ENCODE data around the gene KRTAP12-3.
"Not testable (repeated sequence)": the region's sequence is repeated elsewhere in the genome, so short reads cannot be mapped to it uniquely, and the experiment has no call there.

The KRTAP12-3 gene

DNA sequence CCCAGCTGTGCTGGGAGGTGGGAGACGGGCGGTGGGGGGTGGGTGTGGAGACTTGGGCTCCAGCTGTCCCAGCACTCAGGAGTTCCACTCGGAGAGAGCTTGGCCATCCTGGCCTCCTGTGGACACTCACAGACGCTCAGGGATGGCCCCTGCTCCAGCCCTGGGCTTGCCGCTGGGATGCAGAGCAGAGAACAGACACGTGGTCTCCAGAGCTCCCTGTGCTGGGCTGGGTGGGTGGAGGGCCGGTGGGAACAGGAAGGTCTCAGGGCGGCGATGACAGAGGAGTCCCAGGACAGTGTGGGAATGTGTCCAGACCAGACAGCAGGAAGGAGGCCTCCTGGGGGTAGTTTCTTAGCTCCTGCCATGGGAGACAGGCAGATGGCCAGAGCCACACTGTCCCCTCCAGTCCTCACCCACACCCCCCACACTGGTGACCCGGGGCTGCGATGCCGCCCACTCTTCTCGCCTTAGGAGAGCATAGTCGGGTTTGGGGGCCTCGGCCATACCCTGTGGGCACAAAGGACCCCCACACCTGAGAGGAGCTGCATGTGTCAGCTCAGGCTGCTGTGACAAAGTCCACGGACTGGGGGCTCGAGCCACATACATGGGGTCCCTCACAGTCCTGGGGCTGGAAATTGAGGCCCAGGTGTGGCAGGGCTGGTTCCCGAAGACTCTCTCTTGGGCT is 28.9 kb upstream of the KRTAP12-3 start:
- FAIRE-seq (no peak), DNase-seq (ENCODE audit: insufficient read length, low spot score) (no peak)
- TF ChIP-seq, protein P1, sequence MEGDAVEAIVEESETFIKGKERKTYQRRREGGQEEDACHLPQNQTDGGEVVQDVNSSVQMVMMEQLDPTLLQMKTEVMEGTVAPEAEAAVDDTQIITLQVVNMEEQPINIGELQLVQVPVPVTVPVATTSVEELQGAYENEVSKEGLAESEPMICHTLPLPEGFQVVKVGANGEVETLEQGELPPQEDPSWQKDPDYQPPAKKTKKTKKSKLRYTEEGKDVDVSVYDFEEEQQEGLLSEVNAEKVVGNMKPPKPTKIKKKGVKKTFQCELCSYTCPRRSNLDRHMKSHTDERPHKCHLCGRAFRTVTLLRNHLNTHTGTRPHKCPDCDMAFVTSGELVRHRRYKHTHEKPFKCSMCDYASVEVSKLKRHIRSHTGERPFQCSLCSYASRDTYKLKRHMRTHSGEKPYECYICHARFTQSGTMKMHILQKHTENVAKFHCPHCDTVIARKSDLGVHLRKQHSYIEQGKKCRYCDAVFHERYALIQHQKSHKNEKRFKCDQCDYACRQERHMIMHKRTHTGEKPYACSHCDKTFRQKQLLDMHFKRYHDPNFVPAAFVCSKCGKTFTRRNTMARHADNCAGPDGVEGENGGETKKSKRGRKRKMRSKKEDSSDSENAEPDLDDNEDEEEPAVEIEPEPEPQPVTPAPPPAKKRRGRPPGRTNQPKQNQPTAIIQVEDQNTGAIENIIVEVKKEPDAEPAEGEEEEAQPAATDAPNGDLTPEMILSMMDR (IDR thresholded peaks at IDR 0.05; ENCODE audit: insufficient read depth, missing control alignments), result no peak

GRCh38 chr21:44630440-44630839 is 27.3 kb upstream of the KRTAP12-3 start:
- FAIRE-seq (no peak), DNase-seq (ENCODE audit: insufficient read length, low spot score) (no peak)
- TF ChIP-seq, protein P1 (IDR thresholded peaks at IDR 0.05; ENCODE audit: insufficient read depth, missing control alignments), result no peak

DNA sequence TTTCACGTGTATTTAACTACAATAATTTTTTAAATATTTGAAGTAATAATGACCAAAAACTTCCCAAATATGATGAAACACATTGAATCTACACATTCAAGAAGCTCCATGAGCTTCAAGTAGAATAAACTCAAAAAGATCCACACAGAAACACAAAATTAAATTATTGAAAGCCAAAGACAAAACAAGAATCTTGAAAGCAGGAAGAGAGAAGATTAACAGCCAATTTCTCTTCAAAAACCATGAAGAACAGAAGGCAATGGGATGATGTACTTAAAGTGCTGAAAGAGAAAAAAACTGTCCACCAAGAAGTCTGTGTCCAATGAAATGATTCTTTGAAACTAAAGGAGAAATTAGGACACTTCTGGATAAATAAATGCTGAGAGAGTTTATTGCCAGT is 25.7 kb upstream of the KRTAP12-3 start:
- DNase-seq (ENCODE audit: insufficient read length, low spot score) (no peak), FAIRE-seq (no peak)
- TF ChIP-seq, protein P1 (IDR thresholded peaks at IDR 0.05; ENCODE audit: insufficient read depth, missing control alignments), result no peak

DNA sequence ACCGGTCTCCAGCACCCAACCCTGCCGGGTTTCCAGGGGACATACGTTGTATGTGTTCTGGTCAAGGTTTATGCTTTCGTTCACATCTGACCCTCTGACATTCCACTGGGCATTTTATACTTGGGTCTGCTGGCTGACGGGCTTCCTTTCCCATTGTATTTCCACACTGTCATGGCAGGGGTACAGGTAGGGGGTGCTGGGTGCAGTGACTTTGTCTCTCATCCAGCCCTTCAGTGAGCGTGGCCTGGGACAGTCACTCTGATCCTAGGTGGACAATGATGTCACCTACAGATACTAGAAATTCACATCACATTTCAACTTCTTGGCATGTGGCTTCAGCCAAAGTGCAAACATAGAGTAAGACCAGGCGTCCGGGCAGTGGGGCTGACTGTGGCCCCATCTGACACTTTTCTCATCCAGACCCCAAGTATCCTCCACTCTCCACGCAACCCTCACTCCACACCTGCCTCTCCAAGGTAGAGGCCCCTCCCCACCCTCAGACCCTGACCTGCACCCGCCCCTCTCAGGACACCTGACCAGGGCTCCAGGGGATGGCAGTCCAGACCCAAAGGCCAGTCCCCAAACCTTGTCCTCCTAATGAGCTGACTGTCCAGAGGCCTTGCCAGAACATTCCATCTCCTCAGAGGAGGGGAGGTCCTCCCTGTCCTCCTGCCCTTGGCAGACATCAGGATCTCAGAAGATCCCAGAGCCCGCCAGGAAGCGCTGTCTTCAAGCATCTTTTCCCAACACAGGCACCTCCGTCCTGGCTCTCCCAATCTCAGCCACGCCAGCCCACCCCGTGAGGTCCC is 21.3 kb upstream of the KRTAP12-3 start:
- FAIRE-seq (no peak), DNase-seq (ENCODE audit: insufficient read length, low spot score) (no peak)
- TF ChIP-seq, protein P1 (IDR thresholded peaks at IDR 0.05; ENCODE audit: insufficient read depth, missing control alignments), result no peak

DNA sequence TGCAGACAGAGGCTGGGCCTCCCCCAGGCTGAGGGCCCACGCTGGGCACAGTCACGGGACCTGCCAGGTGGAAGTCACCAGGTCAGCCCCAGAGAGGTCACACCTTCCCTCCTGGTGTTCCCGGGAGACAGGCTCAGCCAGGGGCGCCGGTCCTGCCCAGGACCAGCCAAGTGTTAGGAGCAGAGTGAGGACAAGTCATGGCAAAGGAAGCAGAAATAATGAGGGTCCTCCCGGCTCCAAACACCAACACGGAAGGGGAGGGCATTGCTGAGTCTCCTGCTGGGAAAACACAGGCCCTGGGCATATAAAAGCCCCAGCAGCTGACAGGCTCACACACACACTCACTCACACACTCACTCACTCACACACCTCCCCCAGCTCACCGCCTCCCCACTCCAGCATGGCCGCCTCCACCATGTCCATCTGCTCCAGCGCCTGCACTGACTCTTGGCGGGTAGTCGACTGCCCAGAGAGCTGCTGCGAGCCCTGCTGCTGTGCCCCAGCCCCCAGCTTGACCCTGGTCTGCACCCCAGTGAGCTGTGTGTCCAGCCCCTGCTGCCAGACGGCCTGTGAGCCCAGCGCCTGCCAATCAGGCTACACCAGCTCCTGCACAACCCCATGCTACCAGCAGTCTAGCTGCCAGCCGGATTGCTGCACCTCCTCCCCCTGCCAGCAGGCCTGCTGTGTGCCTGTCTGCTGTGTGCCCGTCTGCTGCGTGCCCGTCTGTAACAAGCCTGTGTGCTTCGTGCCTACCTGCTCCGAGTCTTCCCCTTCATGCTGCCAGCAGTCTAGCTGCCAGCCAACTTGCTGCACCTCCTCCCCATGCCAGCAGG is 20.5 kb upstream of the KRTAP12-3 start, which contains the start of gene KRTAP10-10:
TSS of gene KRTAP10-10 (plus strand) at position 339 of the 833 bp plus-strand sequence. CDS start at position 401, 62 bp downstream.
- TF ChIP-seq, protein P1 (IDR thresholded peaks at IDR 0.05; ENCODE audit: insufficient read depth, missing control alignments), result no peak
- FAIRE-seq, result no peak
- DNase-seq (ENCODE audit: insufficient read length, low spot score), result no peak

DNA sequence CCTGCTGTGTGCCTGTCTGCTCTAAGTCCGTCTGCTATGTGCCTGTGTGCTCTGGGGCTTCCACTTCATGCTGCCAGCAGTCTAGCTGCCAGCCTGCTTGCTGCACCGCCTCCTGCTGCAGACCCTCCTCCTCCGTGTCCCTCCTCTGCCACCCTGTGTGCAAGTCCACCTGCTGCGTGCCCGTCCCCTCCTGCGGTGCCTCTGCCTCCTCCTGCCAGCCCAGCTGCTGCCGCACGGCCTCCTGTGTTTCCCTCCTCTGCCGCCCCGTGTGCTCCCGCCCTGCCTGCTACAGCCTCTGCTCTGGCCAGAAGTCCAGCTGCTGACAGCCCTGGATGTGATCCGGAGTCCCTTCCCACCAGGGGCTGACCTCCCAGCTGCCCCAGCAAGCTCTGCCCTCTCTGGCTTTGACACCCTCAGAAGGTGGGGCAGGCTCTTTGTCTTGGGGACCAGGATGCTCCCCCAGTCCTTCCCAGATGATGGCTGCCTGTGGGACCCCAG is 19.8 kb upstream of the KRTAP12-3 start:
- FAIRE-seq, result not testable (repeated sequence)

GRCh38 chr21:44638506-44639330 is 19.0 kb upstream of the KRTAP12-3 start:
- FAIRE-seq; DNase-seq (ENCODE audit: insufficient read length, low spot score): not testable (repeated sequence)

More for the DNA sequence above, 19.8 kb upstream of the KRTAP12-3 start:
- DNase-seq (ENCODE audit: insufficient read length, low spot score), result not testable (repeated sequence)

All from D721Med (cell line).